Mesenchymal stem cell (in vitro differentiated cells and primary cell): ENCODE measurements around the gene TGFB1.

Experiments
- DNase-seq: peaks from one replicate; pipeline ENCODE4 v3.0.0-alpha.2; 2013
- H2AFZ ChIP-seq: one replicate; pipeline ENCODE4 v1.6.1; 2013; ENCODE audit warnings: low read depth, mild to moderate bottlenecking, control low read depth, inconsistent platforms, low read length, moderate library complexity
- H2AK5ac ChIP-seq: 2 replicates; pipeline ENCODE4 v1.6.1; 2013; ENCODE audit warnings: low read length, moderate library complexity, mild to moderate bottlenecking, inconsistent platforms; ENCODE audit not compliant: severe bottlenecking
- H2BK120ac ChIP-seq: one replicate; pipeline ENCODE4 v1.6.1; 2013; ENCODE audit warnings: low read depth, mild to moderate bottlenecking, inconsistent platforms, low read length, moderate library complexity
- H2BK12ac ChIP-seq, 2 experiments: one replicate each; pipeline ENCODE4 v1.6.1; 2013; ENCODE audit warnings: inconsistent platforms in 2 of 2, low read length in 2 of 2, mild to moderate bottlenecking in 2 of 2, moderate library complexity in 2 of 2, control low read depth in 1 of 2
- H2BK15ac ChIP-seq: one replicate; pipeline ENCODE4 v1.6.1; 2013; ENCODE audit warnings: mild to moderate bottlenecking, low read depth, inconsistent platforms; ENCODE audit not compliant: poor library complexity, severe bottlenecking
- H2BK5ac ChIP-seq: 2 replicates; pipeline ENCODE4 v1.6.1; 2013; ENCODE audit warnings: low read depth, mild to moderate bottlenecking, low read length, control low read depth, inconsistent platforms; ENCODE audit not compliant: poor library complexity, severe bottlenecking
- H3K14ac ChIP-seq, 2 experiments: one replicate each; pipeline ENCODE4 v1.6.1; 2013; ENCODE audit warnings: inconsistent platforms in 2 of 2, low read length in 2 of 2, control low read depth in 1 of 2, mild to moderate bottlenecking in 1 of 2, moderate library complexity in 1 of 2
- H3K18ac ChIP-seq, 2 experiments: one replicate each; pipeline ENCODE4 v1.6.1; 2013; ENCODE audit warnings: inconsistent platforms in 2 of 2, low read length in 2 of 2, control low read depth in 1 of 2, low read depth in 1 of 2, mild to moderate bottlenecking in 1 of 2
- H3K23ac ChIP-seq, 2 experiments: one replicate each; pipeline ENCODE4 v1.6.1; 2013; ENCODE audit warnings: inconsistent platforms in 2 of 2, low read length in 2 of 2, mild to moderate bottlenecking in 2 of 2, moderate library complexity in 2 of 2, control low read depth in 1 of 2
- H3K27ac ChIP-seq: 2 replicates; pipeline ENCODE4 v1.5.1; 2013; ENCODE audit warnings: mild to moderate bottlenecking, moderate library complexity, low read length, control low read depth, inconsistent platforms; ENCODE audit not compliant: poor library complexity, severe bottlenecking
- H3K27me3 ChIP-seq, 2 experiments: 2 replicates each; pipeline versions ENCODE4 v1.6.1 to v1.7.0; 2013; ENCODE audit warnings: low read length in 2 of 2, mild to moderate bottlenecking in 2 of 2, moderate library complexity in 2 of 2, control low read depth in 1 of 2, inconsistent platforms in 1 of 2; ENCODE audit not compliant: control insufficient read depth in 1 of 2, insufficient read depth in 1 of 2
- H3K36me3 ChIP-seq, 2 experiments: 2 replicates each; pipeline versions ENCODE4 v1.6.1 to v1.7.0; 2013; ENCODE audit warnings: low read length in 2 of 2, control low read depth in 1 of 2, inconsistent platforms in 1 of 2, low read depth in 1 of 2, mild to moderate bottlenecking in 1 of 2; ENCODE audit not compliant: insufficient read depth in 2 of 2, control insufficient read depth in 1 of 2
- H3K4ac ChIP-seq, 2 experiments: one replicate each; pipeline ENCODE4 v1.6.1; 2013; ENCODE audit warnings: inconsistent platforms in 2 of 2, low read length in 2 of 2, mild to moderate bottlenecking in 2 of 2, moderate library complexity in 2 of 2, control low read depth in 1 of 2, low read depth in 1 of 2
- H3K4me1 ChIP-seq: 2 replicates; pipeline ENCODE4 v1.6.1; 2013; ENCODE audit warnings: low read depth, low read length, control low read depth; ENCODE audit not compliant: control insufficient read depth, insufficient read depth
- H3K4me2 ChIP-seq: 2 replicates; pipeline ENCODE4 v1.6.1; 2013; ENCODE audit warnings: low read length, mild to moderate bottlenecking, inconsistent platforms; ENCODE audit not compliant: poor library complexity, severe bottlenecking
- H3K4me3 ChIP-seq, 2 experiments: 2 replicates each; pipeline versions ENCODE4 v1.5.1 to v1.7.0; 2013; ENCODE audit warnings: low read length in 2 of 2, mild to moderate bottlenecking in 2 of 2, control low read depth in 1 of 2, low read depth in 1 of 2; ENCODE audit not compliant: insufficient read depth in 1 of 2
- H3K79me1 ChIP-seq: replicated peaks from 2 replicates; pipeline ENCODE4 v1.6.1; 2013; ENCODE audit warnings: mild to moderate bottlenecking, control low read depth, low read length, inconsistent platforms; ENCODE audit not compliant: poor library complexity, severe bottlenecking
- H3K9ac ChIP-seq: 2 replicates; pipeline ENCODE4 v1.7.0; 2013; ENCODE audit warnings: mild to moderate bottlenecking, low read length, moderate library complexity
- H3K9me3 ChIP-seq: 2 replicates; pipeline ENCODE4 v1.7.0; 2013; ENCODE audit warnings: mild to moderate bottlenecking, low read length; ENCODE audit not compliant: control insufficient read depth
- H4K8ac ChIP-seq: one replicate; pipeline ENCODE4 v1.6.1; 2013; ENCODE audit warnings: inconsistent platforms, mild to moderate bottlenecking, low read length, moderate library complexity
- H4K91ac ChIP-seq: one replicate; pipeline ENCODE4 v1.6.1; 2013; ENCODE audit warnings: mild to moderate bottlenecking, low read length, inconsistent platforms
- WGBS: methylation state at CpG from one replicate; pipeline ENCODE4 v1.1.7; 2013; ENCODE audit warnings: mixed read lengths; 5-methylcytosine and 5-hydroxymethylcytosine counted together

The TGFB1 gene

GRCh38 chr19:41334793-41335192, 18.9 kb downstream of the TGFB1 start:
- Histone ChIP-seq H3K36me3 (peaks cover 44 to 66% of the 10 kb centered on the region in 2 experiments), H2AK5ac (no peak overlapping the region), H4K91ac (no peak overlapping the region), H3K9me3 (no peaks in the 10 kb centered on the region), H2BK5ac (no peak overlapping the region), H3K27ac (no peak overlapping the region), H3K4me1 (peaks cover 2% of the 10 kb centered on the region), H2AFZ (no peak overlapping the region), H3K27me3 (no peaks in the 10 kb centered on the region), H3K23ac (no peak overlapping the region), H2BK15ac (no peak overlapping the region), H3K4me3 (no peak overlapping the region), H3K18ac (no peak overlapping the region), H3K79me1 (peaks cover 17% of the 10 kb centered on the region), H2BK120ac (no peak overlapping the region), H3K4ac (no peak overlapping the region), H4K8ac (no peak overlapping the region), H3K4me2 (no peak overlapping the region), H3K9ac (no peak overlapping the region), H2BK12ac (no peak overlapping the region), H3K14ac (no peak overlapping the region)
- 97% methylated on average over 5 of the region's 5 CpGs for WGBS
- DNase-seq: no peak

GRCh38 chr19:41332468-41332867, 21.3 kb downstream of the TGFB1 start:
- Histone ChIP-seq H3K36me3 (peaks cover 52 to 66% of the 10 kb centered on the region in 2 experiments), H4K8ac (no peak overlapping the region), H3K79me1 (peaks cover 9% of the 10 kb centered on the region), H2AFZ (no peak overlapping the region), H3K27ac (no peak overlapping the region), H3K9me3 (no peaks in the 10 kb centered on the region), H2BK120ac (no peak overlapping the region), H4K91ac (no peak overlapping the region), H3K23ac (no peak overlapping the region), H3K4me1 (peaks cover 14% of the 10 kb centered on the region), H2BK12ac (no peak overlapping the region), H3K27me3 (no peaks in the 10 kb centered on the region), H2BK15ac (no peak overlapping the region), H3K9ac (no peak overlapping the region), H3K4ac (no peak overlapping the region), H2AK5ac (no peak overlapping the region), H3K14ac (no peak overlapping the region), H3K4me3 (no peak overlapping the region), H3K4me2 (no peak overlapping the region), H2BK5ac (no peak overlapping the region), H3K18ac (no peak overlapping the region)
- 98% methylated on average over 5 of the region's 5 CpGs for WGBS
- DNase-seq: no peak

- H4K91ac ChIP-seq: no peak overlapping the region
- H3K27ac ChIP-seq: no peak overlapping the region
- H2BK5ac ChIP-seq: no peak overlapping the region
- H3K23ac ChIP-seq: no peak overlapping the region
- no peak overlapping the region for H2BK120ac ChIP-seq
- no peak overlapping the region for H3K4me3 ChIP-seq
- H3K14ac ChIP-seq: no peak overlapping the region
- no peaks in the 10 kb centered on the region for H3K27me3 ChIP-seq
- no peak overlapping the region for H3K9ac ChIP-seq
- WGBS: 92% methylated on average over 16 of the region's 16 CpGs
- H2BK12ac ChIP-seq: no peak overlapping the region
- no peaks in the 10 kb centered on the region for H3K9me3 ChIP-seq
- H3K4me2 ChIP-seq: no peak overlapping the region
- H3K4ac ChIP-seq: no peak overlapping the region
- no peak overlapping the region for H4K8ac ChIP-seq
- H3K36me3 ChIP-seq: peaks cover 50 to 62% of the 10 kb centered on the region in 2 experiments
- H3K18ac ChIP-seq: no peak overlapping the region
- DNase-seq: no peak
- H2AFZ ChIP-seq: no peak overlapping the region
- no peak overlapping the region for H2AK5ac ChIP-seq
- H2BK15ac ChIP-seq: no peak overlapping the region
- H3K4me1 ChIP-seq: peaks cover 18% of the 10 kb centered on the region
- peaks cover 9% of the 10 kb centered on the region for H3K79me1 ChIP-seq
Measured at GRCh38 chr19:41332000-41332399, 21.7 kb downstream of the TGFB1 start.

- H3K14ac ChIP-seq: no peak overlapping the region
- H3K4me3 ChIP-seq: no peak overlapping the region
- H3K18ac ChIP-seq: no peak overlapping the region
- no peak overlapping the region for H3K4ac ChIP-seq
- H3K4me2 ChIP-seq: no peak overlapping the region
- no peak overlapping the region for H2BK15ac ChIP-seq
- H2BK12ac ChIP-seq: no peak overlapping the region
- no peak overlapping the region for H2AFZ ChIP-seq
- peaks cover 50 to 56% of the 10 kb centered on the region in 2 experiments for H3K36me3 ChIP-seq
- no peak overlapping the region for H4K91ac ChIP-seq
- H3K23ac ChIP-seq: no peak overlapping the region
- H3K79me1 ChIP-seq: peaks cover 9% of the 10 kb centered on the region
- no peak overlapping the region for H3K27ac ChIP-seq
- H3K27me3 ChIP-seq: no peaks in the 10 kb centered on the region
- H3K4me1 ChIP-seq: peaks cover 26% of the 10 kb centered on the region
- H4K8ac ChIP-seq: peak overlapping the region; percentile 29
- H3K9ac ChIP-seq: no peak overlapping the region
- DNase-seq: no peak
- H3K9me3 ChIP-seq: no peaks in the 10 kb centered on the region
- no peak overlapping the region for H2AK5ac ChIP-seq
- no peak overlapping the region for H2BK120ac ChIP-seq
- 88% methylated on average over 41 of the region's 47 CpGs for WGBS
- H2BK5ac ChIP-seq: no peak overlapping the region
Measured at GRCh38 chr19:41330946-41331678, 22.6 kb downstream of the TGFB1 start.
